ENCODE results near the gene FAM163B. TPM values are rescaled to one million over a fixed set of nuclear protein-coding genes. Genes with fewer than 3 reads are reported as not detected.
A peak's percentile ranks its signal among the peaks of the same experiment; 100 is the strongest.
"Not testable (repeated sequence)": the region's sequence is repeated elsewhere in the genome, so short reads cannot be mapped to it uniquely, and the experiment has no call there.

FAM163B gene
- total RNA-seq, 1 donor from 2014 or later, result not detected

- no peak for DNase-seq (ENCODE audit: low spot score)
- intact Hi-C loops (cut with DNase I), result no loop called here
- no peak for ATAC-seq
Measured at GRCh38 chr9:133576031-133576874, 32.9 kb downstream of the FAM163B start.

DNA sequence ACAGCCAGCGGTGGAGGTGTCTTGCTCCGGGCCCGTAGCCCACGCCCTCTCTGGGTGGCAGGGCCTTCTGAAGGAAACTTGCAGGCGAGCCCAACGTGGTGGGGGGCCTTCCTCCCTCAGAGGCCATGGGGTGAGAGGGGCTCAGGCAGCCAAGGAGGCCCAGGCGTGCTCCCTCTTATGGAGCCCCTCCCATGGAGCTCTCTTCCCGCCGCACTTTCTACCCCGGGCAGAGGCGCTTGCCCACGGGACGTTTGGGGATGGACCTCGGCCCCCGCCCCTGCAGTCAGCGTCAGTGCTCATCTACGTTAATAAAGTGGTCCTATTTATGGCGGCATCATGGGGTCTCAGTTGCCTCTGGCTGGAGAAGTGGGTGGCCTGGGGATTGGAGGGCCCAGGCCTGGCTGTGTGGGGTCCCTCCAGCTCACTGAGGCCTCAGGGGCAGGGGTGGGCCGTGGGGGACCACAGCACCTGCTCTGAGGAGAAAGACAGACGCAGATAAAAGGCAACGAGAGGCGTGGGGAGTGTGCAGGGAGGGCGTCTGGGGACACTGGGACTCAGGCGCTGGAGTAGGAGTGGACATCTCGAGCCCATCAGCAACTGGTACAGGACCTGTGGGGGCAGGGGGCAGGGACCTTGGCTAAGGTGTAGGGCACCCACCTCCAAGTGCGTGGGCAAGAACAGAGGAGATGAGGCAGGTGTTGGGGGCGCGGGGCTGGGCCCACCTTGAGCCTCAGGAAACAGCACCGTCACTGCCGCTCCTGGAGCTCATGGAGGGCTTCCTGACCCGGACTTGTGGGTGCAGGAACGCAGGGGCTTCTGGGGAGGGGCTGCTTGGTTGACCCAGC lies 33.8 kb downstream of the FAM163B start:
- intact Hi-C loops (cut with DNase I), result no loop called here
- DNase-seq (ENCODE audit: low spot score) (no peak), ATAC-seq (no peak)

DNA sequence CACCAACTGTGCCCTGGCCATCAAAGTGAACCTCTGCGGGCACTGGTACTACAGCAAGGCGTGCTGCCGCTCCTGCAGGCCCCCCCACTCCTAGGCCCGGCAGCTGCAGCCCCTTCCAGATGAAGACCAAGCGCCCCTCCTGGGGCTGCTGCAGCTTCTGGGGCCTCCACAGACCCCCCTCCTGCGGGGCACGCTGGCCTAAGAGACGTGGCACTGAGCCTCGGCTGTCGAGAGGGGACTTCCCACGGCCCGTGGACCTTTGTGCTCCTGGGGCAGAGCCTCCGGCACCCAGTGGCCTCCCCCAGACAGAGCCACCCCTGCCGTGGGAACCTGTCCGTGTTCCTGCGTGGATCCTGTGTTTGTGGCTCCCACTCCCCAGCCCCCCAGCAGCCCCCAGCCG lies 34.4 kb downstream of the FAM163B start:
- ATAC-seq (no peak), DNase-seq (ENCODE audit: low spot score) (no peak)

DNA sequence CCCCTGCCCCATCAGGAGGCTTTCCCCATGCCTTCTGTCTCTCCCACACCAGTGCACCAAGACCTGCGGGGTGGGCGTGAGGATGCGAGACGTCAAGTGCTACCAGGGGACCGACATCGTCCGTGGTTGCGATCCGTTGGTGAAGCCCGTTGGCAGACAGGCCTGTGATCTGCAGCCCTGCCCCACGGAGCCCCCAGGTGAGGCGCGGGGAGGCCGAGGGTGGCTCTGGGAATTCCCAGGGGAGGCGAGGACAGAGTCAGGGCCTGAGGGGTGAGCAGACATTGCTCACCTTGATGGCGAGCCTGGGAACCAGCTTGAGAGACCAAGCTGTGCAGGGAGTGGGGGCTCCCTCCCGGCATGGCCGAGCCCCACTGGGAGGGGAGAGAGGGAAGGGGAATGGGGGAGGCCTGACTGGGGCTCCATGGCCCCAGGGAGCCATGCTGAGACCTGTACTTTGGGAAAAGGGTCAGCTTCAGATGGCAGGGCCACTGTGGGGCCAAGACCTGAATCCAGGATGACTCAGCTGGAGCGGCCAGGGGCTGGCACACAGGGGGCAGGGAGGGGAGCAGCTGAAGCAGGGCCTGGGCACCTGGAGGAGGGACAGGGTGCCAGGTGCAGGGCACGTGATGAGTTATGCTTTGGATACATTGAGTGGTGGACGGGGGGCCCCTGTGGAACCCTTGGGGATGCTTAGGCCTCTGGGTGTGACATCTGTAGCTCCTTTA lies 35.2 kb downstream of the FAM163B start:
- no peak for DNase-seq (ENCODE audit: low spot score)
- ATAC-seq, result no peak
- intact Hi-C loops (cut with DNase I), result no loop called here

More for the DNA sequence above, 34.4 kb downstream of the FAM163B start:
- intact Hi-C loops (cut with DNase I), result no loop called here

DNA sequence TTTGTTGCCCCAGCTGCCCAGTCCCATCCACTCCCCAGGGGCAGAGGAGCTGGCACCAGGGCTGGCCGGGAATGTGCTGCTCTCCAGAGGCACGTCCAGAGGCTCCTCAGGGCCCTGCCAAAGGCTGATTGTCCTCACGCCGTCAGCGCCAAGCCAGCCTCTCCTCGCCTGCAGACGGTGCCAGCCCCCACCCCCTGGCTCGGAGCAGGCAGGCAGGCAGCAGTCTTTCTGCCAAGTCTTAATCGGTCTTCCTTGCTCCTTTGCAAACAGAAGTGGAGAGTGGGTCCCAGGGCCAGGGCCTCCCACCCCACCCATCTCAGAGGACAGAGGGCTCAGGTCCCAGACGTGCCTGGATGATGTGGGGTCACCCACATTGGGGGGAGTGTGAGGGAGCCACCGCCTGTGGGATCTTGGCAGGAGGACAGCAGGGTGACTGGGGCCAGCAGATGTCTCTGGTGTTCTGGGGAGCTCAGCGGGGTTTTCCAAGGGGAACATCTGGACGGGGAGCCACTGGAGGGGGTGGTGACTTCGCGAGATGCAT lies 36.3 kb downstream of the FAM163B start:
- no peak for ATAC-seq
- intact Hi-C loops (cut with DNase I), result no loop called here
- no peak for DNase-seq (ENCODE audit: low spot score)

- intact Hi-C loops (cut with DNase I), result no loop called here
- DNase-seq (ENCODE audit: low spot score) (no peak), ATAC-seq (no peak)
Measured at GRCh38 chr9:133571896-133572595, 37.1 kb downstream of the FAM163B start.

- ATAC-seq (no peak), DNase-seq (ENCODE audit: low spot score) (no peak)
- intact Hi-C loops (cut with DNase I), result no loop called here
Measured at GRCh38 chr9:133571391-133571890, 37.7 kb downstream of the FAM163B start.

DNA sequence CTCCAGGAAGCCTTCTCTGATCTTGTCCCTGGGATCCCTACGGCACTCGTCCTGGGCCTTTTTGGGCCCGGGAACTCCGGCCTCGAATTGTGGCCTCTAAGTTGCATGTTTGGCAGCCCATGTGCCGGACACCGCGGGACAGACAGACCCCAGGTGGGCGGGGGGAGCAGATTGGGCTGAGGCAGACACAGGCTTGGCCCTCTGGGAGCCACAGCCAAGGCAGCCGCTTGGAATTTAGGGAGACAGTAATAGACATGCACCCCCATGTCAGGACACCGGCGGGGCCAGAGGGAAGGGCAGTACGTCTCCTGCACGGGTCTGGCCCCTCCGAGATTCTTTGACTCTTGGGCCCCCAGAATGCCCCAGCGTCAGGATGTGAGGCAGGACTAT lies 38.5 kb downstream of the FAM163B start:
- DNase-seq (ENCODE audit: low spot score) (no peak), ATAC-seq (no peak)
- intact Hi-C loops (cut with DNase I), result no loop called here

GRCh38 chr9:133569891-133570690 lies 39.1 kb downstream of the FAM163B start:
- no peak for DNase-seq (ENCODE audit: low spot score)
- intact Hi-C loops (cut with DNase I), result no loop called here
- no peak for ATAC-seq

GRCh38 chr9:133569121-133569785 lies 39.9 kb downstream of the FAM163B start:
- intact Hi-C loops (cut with DNase I), result no loop called here
- DNase-seq (ENCODE audit: low spot score) (no peak), ATAC-seq (no peak)

DNA sequence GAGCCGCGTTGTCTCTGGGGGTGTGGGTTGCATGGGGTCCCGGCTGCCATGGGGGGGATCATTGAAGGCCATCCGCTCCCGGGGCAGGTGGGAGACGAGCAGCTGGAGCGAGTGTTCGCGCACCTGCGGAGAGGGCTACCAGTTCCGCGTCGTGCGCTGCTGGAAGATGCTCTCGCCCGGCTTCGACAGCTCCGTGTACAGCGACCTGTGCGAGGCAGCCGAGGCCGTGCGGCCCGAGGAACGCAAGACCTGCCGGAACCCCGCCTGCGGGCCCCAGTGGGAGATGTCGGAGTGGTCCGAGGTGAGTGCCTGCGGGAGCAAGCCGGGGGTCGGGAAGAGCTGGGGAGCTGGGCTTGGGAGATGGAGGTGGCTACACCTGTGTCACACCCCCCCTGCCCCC lies 41.0 kb downstream of the FAM163B start:
- intact Hi-C loops (cut with DNase I), result no loop called here
- ATAC-seq (no peak), DNase-seq (ENCODE audit: low spot score) (no peak)

GRCh38 chr9:133566817-133567216 lies 42.4 kb downstream of the FAM163B start:
- DNase-seq (ENCODE audit: low spot score), result no peak
- ATAC-seq, result no peak
- intact Hi-C loops (cut with DNase I), result no loop called here

DNA sequence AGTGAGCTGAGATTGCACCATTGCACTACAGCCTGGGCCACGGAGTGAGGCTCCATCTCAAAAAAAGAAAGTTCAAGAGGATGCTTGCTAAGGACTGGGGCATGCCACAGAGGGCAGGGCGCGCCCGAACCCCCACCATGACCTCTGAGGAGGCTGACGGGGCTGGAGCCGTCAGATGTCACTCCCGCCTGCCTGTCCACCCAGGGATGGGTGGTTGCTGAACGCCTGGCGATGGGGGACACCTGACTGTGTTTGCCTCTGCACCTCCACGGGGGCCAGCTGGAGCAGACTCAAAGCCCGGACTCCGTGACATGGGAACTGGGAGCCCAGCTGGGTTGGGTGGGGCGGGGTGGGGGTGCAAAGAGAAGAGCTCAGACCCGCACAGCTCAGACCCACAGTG lies 42.8 kb downstream of the FAM163B start:
- DNase-seq (ENCODE audit: low spot score), result no peak
- no peak for ATAC-seq
- intact Hi-C loops (cut with DNase I), result no loop called here

- ATAC-seq (peak; percentile 33), DNase-seq (ENCODE audit: low spot score) (no peak)
- intact Hi-C loops (cut with DNase I), result loop anchor here (5.0 kb wide), 1 partner anchor 1912 kb away; no protein-coding TSS in a partner anchor
Measured at GRCh38 chr9:133564451-133565116, 44.6 kb downstream of the FAM163B start.

- intact Hi-C loops (cut with DNase I), result loop anchor here (5.0 kb wide), 1 partner anchor 1912 kb away; no protein-coding TSS in a partner anchor
- DNase-seq (ENCODE audit: low spot score); ATAC-seq: not testable (repeated sequence)
Measured at GRCh38 chr9:133563814-133564213, 45.4 kb downstream of the FAM163B start.

- no peak for ATAC-seq
- DNase-seq (ENCODE audit: low spot score), result no peak
- intact Hi-C loops (cut with DNase I), result loop anchor here (5.0 kb wide), 1 partner anchor 1911 kb away; no protein-coding TSS in a partner anchor
Measured at GRCh38 chr9:133563291-133563796, 45.8 kb downstream of the FAM163B start.
